ENCODE data around the gene BLOC1S4. TPM values are rescaled to one million over a fixed set of nuclear protein-coding genes. Genes with fewer than 3 reads are reported as not detected.

Gene BLOC1S4
- total RNA-seq, 1 experiment from 2014 or later, result 14.9 TPM

DNA sequence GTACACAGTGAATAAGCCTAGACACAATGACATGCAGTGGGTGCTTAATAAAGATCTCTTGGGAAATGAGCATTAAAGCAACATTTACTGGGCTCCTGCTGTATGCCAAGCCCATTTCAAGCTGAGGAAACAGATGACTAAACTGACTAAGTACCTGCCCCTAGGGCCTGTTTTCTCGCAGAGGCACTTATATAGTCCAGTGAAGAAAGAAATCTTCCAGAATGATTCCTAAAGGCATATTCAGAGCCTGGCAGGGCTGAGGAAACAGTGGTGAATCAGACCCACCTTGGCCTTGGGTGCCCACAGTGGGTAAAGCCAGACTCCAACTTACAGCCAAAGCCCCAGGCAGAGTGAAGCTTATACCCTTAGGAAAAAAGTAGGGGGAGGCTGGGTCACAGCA is 44.3 kb upstream of the BLOC1S4 start:
- Histone ChIP-seq H4K8ac (replicated peaks; ENCODE audit: insufficient read length, low read depth, low read length) (no peak overlapping the region), H3K4me2 (ENCODE audit: insufficient read depth, insufficient read length, low read length) (no peak overlapping the region), H3K23me2 (ENCODE audit: insufficient read length, low read depth, low read length, poor library complexity, severe bottlenecking) (peaks cover 5% of the 10 kb centered on the region), H3K56ac (ENCODE audit: insufficient read length, low read depth, low read length) (no peak overlapping the region), H3K27ac (ENCODE audit: insufficient read length, low read depth, low read length) (no peak overlapping the region), H4K20me1 (ENCODE audit: control insufficient read depth, insufficient read depth, insufficient read length) (no peaks in the 10 kb centered on the region), H3K27me3 (ENCODE audit: insufficient read depth, low read length) (no peaks in the 10 kb centered on the region; the same call in 1 of the 2 replicates), H3K4ac (ENCODE audit: low read depth, low read length) (no peak overlapping the region), H2BK5ac (ENCODE audit: insufficient read length, low read length) (no peak overlapping the region), H3K79me1 (ENCODE audit: insufficient read depth, low read depth, low read length, poor library complexity, severe bottlenecking) (peaks cover 6% of the 10 kb centered on the region), H2AFZ (ENCODE audit: low read length) (no peak overlapping the region), H3K9ac (ENCODE audit: extremely low read depth, insufficient read length, low read length) (no peak overlapping the region), H3K9me3 (ENCODE audit: control insufficient read depth, low read depth, low read length) (no peaks in the 10 kb centered on the region), H2BK20ac (ENCODE audit: low read depth, low read length, poor library complexity, severe bottlenecking) (no peak overlapping the region), H3T11ph (ENCODE audit: low read length) (no peak overlapping the region), H3K79me2 (ENCODE audit: insufficient read depth, low read length) (peaks cover 12% of the 10 kb centered on the region; the same call in 1 of the 2 replicates), H2BK12ac (ENCODE audit: insufficient read length, low read depth, low read length) (no peak overlapping the region), H3K18ac (ENCODE audit: insufficient read length, low read depth, low read length) (no peak overlapping the region), H2AK5ac (ENCODE audit: insufficient read length, low read length) (no peak overlapping the region), H3K4me1 (ENCODE audit: insufficient read depth, low read length) (peaks cover 5% of the 10 kb centered on the region), H3K23ac (ENCODE audit: insufficient read length, low read depth, low read length) (no peak overlapping the region), H2BK120ac (ENCODE audit: low read depth, low read length, poor library complexity, severe bottlenecking) (no peak overlapping the region), H3K14ac (ENCODE audit: insufficient read depth, low read length) (no peak overlapping the region), H2BK15ac (ENCODE audit: low read depth, low read length) (no peak overlapping the region), H4K5ac (ENCODE audit: insufficient read length, low read depth, low read length) (no peak overlapping the region), H4K91ac (ENCODE audit: insufficient read length, low read depth, low read length) (no peak overlapping the region)
- no peak for DNase-seq
- Mint-ChIP-seq H3K36me3 (ENCODE audit: insufficient read depth in 1 of 3, low read depth in 3 of 3) (peaks cover 19 to 25% (median 21%) of the 10 kb centered on the region in 3 experiments), H3K4me1 (peaks cover 25 to 30% of the 10 kb centered on the region in 2 experiments), H3K27ac (no peak overlapping the region), H3K27me3 (ENCODE audit: low read depth) (peaks cover 29% of the 10 kb centered on the region), H3K9me3 (peaks cover 6% of the 10 kb centered on the region in 2 experiments; a peak in 2 of 5 replicates), H3K4me3 (no peak overlapping the region; a peak in 1 of 5 replicates)
- TF ChIP-seq, protein P1, sequence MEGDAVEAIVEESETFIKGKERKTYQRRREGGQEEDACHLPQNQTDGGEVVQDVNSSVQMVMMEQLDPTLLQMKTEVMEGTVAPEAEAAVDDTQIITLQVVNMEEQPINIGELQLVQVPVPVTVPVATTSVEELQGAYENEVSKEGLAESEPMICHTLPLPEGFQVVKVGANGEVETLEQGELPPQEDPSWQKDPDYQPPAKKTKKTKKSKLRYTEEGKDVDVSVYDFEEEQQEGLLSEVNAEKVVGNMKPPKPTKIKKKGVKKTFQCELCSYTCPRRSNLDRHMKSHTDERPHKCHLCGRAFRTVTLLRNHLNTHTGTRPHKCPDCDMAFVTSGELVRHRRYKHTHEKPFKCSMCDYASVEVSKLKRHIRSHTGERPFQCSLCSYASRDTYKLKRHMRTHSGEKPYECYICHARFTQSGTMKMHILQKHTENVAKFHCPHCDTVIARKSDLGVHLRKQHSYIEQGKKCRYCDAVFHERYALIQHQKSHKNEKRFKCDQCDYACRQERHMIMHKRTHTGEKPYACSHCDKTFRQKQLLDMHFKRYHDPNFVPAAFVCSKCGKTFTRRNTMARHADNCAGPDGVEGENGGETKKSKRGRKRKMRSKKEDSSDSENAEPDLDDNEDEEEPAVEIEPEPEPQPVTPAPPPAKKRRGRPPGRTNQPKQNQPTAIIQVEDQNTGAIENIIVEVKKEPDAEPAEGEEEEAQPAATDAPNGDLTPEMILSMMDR (conservative IDR thresholded peaks at IDR 0.05), result no peak
- WGBS (ENCODE audit: extremely low coverage, insufficient read length, low lambda C conversion rate), result no CpG with 5 or more reads among the region's 1 CpG
